Measurements from ENCODE around the gene IRF2BP1.

GRCh38 chr19:45913874-45914830 lies 28.2 kb upstream of the IRF2BP1 start, which contains the start of gene NANOS2:
- TF ChIP-seq, protein P1, sequence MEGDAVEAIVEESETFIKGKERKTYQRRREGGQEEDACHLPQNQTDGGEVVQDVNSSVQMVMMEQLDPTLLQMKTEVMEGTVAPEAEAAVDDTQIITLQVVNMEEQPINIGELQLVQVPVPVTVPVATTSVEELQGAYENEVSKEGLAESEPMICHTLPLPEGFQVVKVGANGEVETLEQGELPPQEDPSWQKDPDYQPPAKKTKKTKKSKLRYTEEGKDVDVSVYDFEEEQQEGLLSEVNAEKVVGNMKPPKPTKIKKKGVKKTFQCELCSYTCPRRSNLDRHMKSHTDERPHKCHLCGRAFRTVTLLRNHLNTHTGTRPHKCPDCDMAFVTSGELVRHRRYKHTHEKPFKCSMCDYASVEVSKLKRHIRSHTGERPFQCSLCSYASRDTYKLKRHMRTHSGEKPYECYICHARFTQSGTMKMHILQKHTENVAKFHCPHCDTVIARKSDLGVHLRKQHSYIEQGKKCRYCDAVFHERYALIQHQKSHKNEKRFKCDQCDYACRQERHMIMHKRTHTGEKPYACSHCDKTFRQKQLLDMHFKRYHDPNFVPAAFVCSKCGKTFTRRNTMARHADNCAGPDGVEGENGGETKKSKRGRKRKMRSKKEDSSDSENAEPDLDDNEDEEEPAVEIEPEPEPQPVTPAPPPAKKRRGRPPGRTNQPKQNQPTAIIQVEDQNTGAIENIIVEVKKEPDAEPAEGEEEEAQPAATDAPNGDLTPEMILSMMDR (IDR thresholded peaks at IDR 0.05) = no peak
- no peak for TF ChIP-seq POLR2A (IDR thresholded peaks at IDR 0.05)
- TF ChIP-seq POLR2AphosphoS5 (IDR thresholded peaks at IDR 0.05) = no peak
